ENCODE results near the gene CR1.
"Not testable (repeated sequence)": the region's sequence is repeated elsewhere in the genome, so short reads cannot be mapped to it uniquely, and the experiment has no call there.

DNA sequence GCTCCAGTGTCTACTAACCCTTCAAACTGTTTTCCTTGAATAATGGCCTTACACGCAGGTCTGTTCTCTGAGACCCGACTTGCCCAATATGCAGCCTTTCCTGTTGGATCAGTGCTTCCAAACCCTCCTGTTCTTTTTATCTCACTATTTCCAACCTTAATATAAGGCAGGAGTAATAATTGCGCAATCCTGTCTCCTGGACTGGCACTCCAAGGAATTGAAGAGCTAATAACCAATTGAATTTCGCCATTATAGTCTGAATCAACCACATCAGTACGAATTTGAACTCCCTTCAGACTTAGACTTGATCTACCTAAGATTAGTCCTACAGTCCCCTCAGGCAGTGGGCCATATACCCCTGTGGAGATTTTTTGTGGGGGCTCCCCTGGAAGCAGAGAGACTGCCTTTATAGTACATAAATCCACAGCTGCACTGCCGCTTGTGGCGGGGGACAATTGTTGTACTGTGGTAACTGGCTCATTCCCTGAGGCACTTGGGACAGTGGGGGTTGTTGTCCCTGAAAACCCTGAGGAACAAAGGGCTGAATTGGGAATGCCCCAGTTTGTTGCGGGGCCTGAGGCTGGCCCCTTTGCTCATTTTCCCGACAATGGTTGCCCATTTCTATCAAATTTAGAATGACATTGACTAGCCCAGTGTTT is 142.7 kb downstream of the CR1 start:
- TF ChIP-seq POLR2A (IDR thresholded peaks at IDR 0.05; ENCODE audit: low read length); GATA1 (IDR thresholded peaks at IDR 0.05; ENCODE audit: low read depth, low read length): not testable (repeated sequence)
